Liver (tissue), 9 donors: ENCODE data around the gene FAM83C. TPM values are rescaled to one million over a fixed set of nuclear protein-coding genes. Genes with fewer than 3 reads are reported as not detected.

Experiments
- DNase-seq: peaks from one replicate; pipeline ENCODE4 v3.0.0-alpha.2; 2017; ENCODE audit warnings: low spot score
- H3K27ac ChIP-seq, 2 donors: one replicate each; pipeline ENCODE4 v1.7.0; 2013; ENCODE audit warnings: inconsistent platforms in 2 of 2, low read length in 2 of 2, control low read depth in 1 of 2, low read depth in 1 of 2, mild to moderate bottlenecking in 1 of 2
- H3K27me3 ChIP-seq, 4 donors: one replicate each; pipeline versions ENCODE4 v1.6.1 to v1.7.0; 2013; ENCODE audit warnings: low read length in 3 of 4, inconsistent platforms in 1 of 4, mild to moderate bottlenecking in 1 of 4, moderate library complexity in 1 of 4; ENCODE audit not compliant: control insufficient read depth in 4 of 4, insufficient read depth in 4 of 4
- H3K36me3 ChIP-seq, 4 donors: one replicate each; pipeline versions ENCODE4 v1.6.1 to v1.7.0; 2013; ENCODE audit warnings: low read length in 3 of 4, mild to moderate bottlenecking in 3 of 4, low read depth in 1 of 4, moderate library complexity in 1 of 4; ENCODE audit not compliant: control insufficient read depth in 4 of 4, insufficient read depth in 3 of 4
- H3K4me1 ChIP-seq, 4 donors: one replicate each; pipeline versions ENCODE4 v1.6.1 to v1.7.0; 2013; ENCODE audit warnings: low read length in 3 of 4, mild to moderate bottlenecking in 3 of 4, moderate library complexity in 1 of 4; ENCODE audit not compliant: control insufficient read depth in 4 of 4, insufficient read depth in 4 of 4
- H3K4me3 ChIP-seq, 3 donors: one replicate each; pipeline versions ENCODE4 v1.6.1 to v1.7.0; 2013; ENCODE audit warnings: low read length in 3 of 3, control low read depth in 1 of 3, low read depth in 1 of 3, mild to moderate bottlenecking in 1 of 3
- H3K9ac ChIP-seq, 2 donors: one replicate each; pipeline ENCODE4 v1.7.0; 2013; ENCODE audit warnings: low read length in 2 of 2, mild to moderate bottlenecking in 2 of 2, moderate library complexity in 2 of 2, control low read depth in 1 of 2, low read depth in 1 of 2
- H3K9me3 ChIP-seq, 4 donors: one replicate each; pipeline versions ENCODE4 v1.6.1 to v1.7.0; 2013; ENCODE audit warnings: low read length in 3 of 4; ENCODE audit not compliant: control insufficient read depth in 4 of 4
- EGR1 ChIP-seq, 2 donors: IDR thresholded peaks; 2 replicates each; pipeline ENCODE4 v1.6.1; 2016 to 2018; ENCODE audit warnings: antibody characterized with exemption in 2 of 2, low read depth in 2 of 2
- FOXA1 ChIP-seq: IDR thresholded peaks from 2 replicates; pipeline ENCODE4 v1.6.1; 2016; ENCODE audit warnings: antibody characterized with exemption
- FOXA2 ChIP-seq: IDR thresholded peaks from 2 replicates; pipeline ENCODE4 v1.6.1; 2016; ENCODE audit warnings: antibody characterized with exemption
- GABPA ChIP-seq, 2 donors: IDR thresholded peaks in 1 of 2; conservative IDR thresholded peaks in 1 of 2; 2 replicates each; pipeline ENCODE4 v1.6.1; 2016; ENCODE audit warnings: antibody characterized with exemption in 2 of 2, mild to moderate bottlenecking in 1 of 2, moderate library complexity in 1 of 2
- HNF4A ChIP-seq, 2 donors: conservative IDR thresholded peaks; 2 replicates each; pipeline ENCODE4 v1.6.1; 2016; ENCODE audit warnings: antibody characterized with exemption in 2 of 2, mild to moderate bottlenecking in 2 of 2
- NR2F2 ChIP-seq: IDR thresholded peaks from 2 replicates; pipeline ENCODE4 v1.6.1; 2016; ENCODE audit warnings: antibody characterized with exemption
- RAD21 ChIP-seq, 2 donors: IDR thresholded peaks; 2 replicates each; pipeline ENCODE4 v1.6.1; 2016; ENCODE audit warnings: antibody characterized with exemption in 2 of 2, mild to moderate bottlenecking in 2 of 2
- RXRA ChIP-seq, 2 donors: IDR thresholded peaks; 2 replicates each; pipeline ENCODE4 v1.6.1; 2017 to 2018; ENCODE audit warnings: antibody characterized with exemption in 2 of 2, mild to moderate bottlenecking in 1 of 2
- SP1 ChIP-seq: IDR thresholded peaks from 2 replicates; pipeline ENCODE4 v1.6.1; 2018; ENCODE audit warnings: antibody characterized with exemption, mild to moderate bottlenecking
- TAF1 ChIP-seq: conservative IDR thresholded peaks from 2 replicates; pipeline ENCODE4 v1.6.1; 2016; ENCODE audit warnings: antibody characterized with exemption, mild to moderate bottlenecking
- YY1 ChIP-seq: IDR thresholded peaks from 2 replicates; pipeline ENCODE4 v1.6.1; 2016; ENCODE audit warnings: antibody characterized with exemption, mild to moderate bottlenecking
- WGBS: extraction: QIAGEN DNeasy Blood & Tissue Kit; methylation state at CpG from one replicate; pipeline ENCODE4 v1.1.7; 2013; 5-methylcytosine and 5-hydroxymethylcytosine counted together
- polyA plus RNA-seq, 2 donors: library from polyadenylated mRNA; stranded (reverse) in 1 of 2; unstranded in 1 of 2; fragments of 200-250 nt in 1 of 2; fragments of >200 nt in 1 of 2; fragmentation: Nextera tagmentation in 1 of 2; extraction: Ambion mirVana in 1 of 2; gene quantifications; one replicate each; pipeline versions ENCODE4 v1.2.1 to v1.2.3, GENCODE V29; 2013 to 2015
- total RNA-seq, 2 donors: library from RNA; depleted of rRNA; stranded (reverse); fragments of >200 nt; gene quantifications; one replicate each; pipeline ENCODE4 v1.2.3, GENCODE V29; 2014
- TF ChIP-seq, protein P1 (sequence below): fragments of 150-350 bp; IDR thresholded peaks from 2 replicates; pipeline ENCODE4 v1.5.1; 2017; ENCODE audit warnings: improper control_type of control experiment, low read depth, low read length; ENCODE audit not compliant: missing input control
- TF ChIP-seq, protein P2 (sequence below): IDR thresholded peaks from 2 replicates; pipeline ENCODE4 v1.6.1; 2016; ENCODE audit warnings: antibody characterized with exemption
- TF ChIP-seq, protein P3 (sequence below): IDR thresholded peaks from 2 replicates; pipeline ENCODE4 v1.6.1; 2016; ENCODE audit warnings: antibody characterized with exemption
- donor health status: healthy.
- donor health status: healthy.
- donor health status: healthy.
- donor health status: healthy.
- donor health status: healthy.

FAM83C gene
- total and polyA plus RNA-seq, 4 donors: 0.05 TPM; not detected in 3

DNA sequence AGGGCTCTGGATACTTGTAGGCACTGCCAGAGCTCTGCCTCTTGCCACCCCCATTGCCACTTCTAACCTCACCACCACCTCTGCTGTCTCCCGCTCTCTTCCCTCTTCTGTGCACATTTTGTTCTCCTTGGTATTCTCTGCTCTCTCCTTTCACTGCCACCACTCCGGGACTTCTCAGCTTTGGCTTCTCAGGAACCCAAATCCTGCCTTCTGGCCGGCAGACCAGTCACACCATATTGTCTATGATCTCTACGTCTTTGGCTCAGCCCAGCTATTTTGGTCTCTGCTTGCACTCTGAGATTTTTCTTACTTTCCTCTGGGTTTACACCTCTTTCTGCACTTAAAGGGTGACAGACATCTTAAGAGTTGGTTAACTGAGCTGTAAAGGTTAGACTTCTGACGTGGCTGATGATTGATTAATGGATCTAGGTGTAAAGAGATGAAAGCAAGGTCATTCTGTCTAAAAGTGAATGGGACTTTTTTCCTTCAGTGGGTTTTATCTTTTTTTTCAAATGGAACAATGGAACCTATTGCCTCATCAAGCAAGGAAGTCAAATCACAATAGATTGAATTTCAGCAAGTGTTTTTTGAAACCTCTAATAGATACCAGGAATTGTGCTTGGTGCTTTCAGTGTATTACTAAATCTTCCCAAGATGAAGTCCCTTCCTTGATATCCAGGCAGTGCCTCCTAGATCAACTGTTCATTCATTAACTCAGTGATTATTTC is 52.0 kb downstream of the FAM83C start:
- Histone ChIP-seq H3K9ac (no peak overlapping the region), H3K4me3 (no peak overlapping the region), H3K27me3 (no peaks in the 10 kb centered on the region), H3K27ac (no peak overlapping the region), H3K36me3 (peaks cover 0 to 2% (median 0%) of the 10 kb centered on the region in 4 donors), H3K9me3 (no peaks in the 10 kb centered on the region), H3K4me1 (no peaks in the 10 kb centered on the region)
- no peak for DNase-seq
- TF ChIP-seq RXRA (IDR thresholded peaks at IDR 0.05) (no peak), GABPA (IDR thresholded peaks at IDR 0.05 in 1 of 2, conservative IDR thresholded peaks at IDR 0.05 in 1 of 2) (no peak), FOXA1 (no peak), FOXA2 (no peak), YY1 (no peak), RAD21 (IDR thresholded peaks at IDR 0.05) (no peak)
- TF ChIP-seq, protein P1, sequence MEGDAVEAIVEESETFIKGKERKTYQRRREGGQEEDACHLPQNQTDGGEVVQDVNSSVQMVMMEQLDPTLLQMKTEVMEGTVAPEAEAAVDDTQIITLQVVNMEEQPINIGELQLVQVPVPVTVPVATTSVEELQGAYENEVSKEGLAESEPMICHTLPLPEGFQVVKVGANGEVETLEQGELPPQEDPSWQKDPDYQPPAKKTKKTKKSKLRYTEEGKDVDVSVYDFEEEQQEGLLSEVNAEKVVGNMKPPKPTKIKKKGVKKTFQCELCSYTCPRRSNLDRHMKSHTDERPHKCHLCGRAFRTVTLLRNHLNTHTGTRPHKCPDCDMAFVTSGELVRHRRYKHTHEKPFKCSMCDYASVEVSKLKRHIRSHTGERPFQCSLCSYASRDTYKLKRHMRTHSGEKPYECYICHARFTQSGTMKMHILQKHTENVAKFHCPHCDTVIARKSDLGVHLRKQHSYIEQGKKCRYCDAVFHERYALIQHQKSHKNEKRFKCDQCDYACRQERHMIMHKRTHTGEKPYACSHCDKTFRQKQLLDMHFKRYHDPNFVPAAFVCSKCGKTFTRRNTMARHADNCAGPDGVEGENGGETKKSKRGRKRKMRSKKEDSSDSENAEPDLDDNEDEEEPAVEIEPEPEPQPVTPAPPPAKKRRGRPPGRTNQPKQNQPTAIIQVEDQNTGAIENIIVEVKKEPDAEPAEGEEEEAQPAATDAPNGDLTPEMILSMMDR: no peak
- WGBS: 84% methylated on average over 5 of the region's 5 CpGs

DNA sequence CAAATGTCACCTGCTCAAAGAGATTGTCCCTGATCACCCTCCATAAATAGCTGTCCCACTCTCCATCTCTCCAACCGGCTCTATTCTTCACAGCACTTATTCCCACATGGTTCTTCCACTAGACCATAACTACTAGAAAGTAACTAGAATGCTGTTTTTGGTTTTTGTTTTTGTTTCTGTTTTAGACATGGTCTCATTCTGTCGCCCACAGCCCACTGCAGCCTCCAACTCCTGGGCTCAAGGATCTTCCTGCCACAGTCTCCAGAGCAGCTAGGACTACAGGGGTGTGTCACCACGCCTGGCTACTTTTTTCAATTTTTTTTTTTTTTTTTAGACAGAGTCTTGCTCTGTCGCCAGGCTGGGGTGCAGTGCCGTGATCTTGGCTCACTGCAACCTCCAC is 53.5 kb downstream of the FAM83C start:
- Histone ChIP-seq H3K9me3 (no peaks in the 10 kb centered on the region), H3K36me3 (peaks cover 0 to 3% (median 0%) of the 10 kb centered on the region in 4 donors), H3K9ac (no peak overlapping the region), H3K4me3 (no peak overlapping the region), H3K4me1 (no peaks in the 10 kb centered on the region), H3K27ac (no peak overlapping the region), H3K27me3 (no peaks in the 10 kb centered on the region)
- no peak for DNase-seq
- TF ChIP-seq TAF1: no peak
- no peak for TF ChIP-seq SP1
- TF ChIP-seq GABPA (IDR thresholded peaks at IDR 0.05 in 1 of 2, conservative IDR thresholded peaks at IDR 0.05 in 1 of 2): no peak
- no peak for TF ChIP-seq FOXA2
- no peak for TF ChIP-seq NR2F2
- TF ChIP-seq, protein P2, sequence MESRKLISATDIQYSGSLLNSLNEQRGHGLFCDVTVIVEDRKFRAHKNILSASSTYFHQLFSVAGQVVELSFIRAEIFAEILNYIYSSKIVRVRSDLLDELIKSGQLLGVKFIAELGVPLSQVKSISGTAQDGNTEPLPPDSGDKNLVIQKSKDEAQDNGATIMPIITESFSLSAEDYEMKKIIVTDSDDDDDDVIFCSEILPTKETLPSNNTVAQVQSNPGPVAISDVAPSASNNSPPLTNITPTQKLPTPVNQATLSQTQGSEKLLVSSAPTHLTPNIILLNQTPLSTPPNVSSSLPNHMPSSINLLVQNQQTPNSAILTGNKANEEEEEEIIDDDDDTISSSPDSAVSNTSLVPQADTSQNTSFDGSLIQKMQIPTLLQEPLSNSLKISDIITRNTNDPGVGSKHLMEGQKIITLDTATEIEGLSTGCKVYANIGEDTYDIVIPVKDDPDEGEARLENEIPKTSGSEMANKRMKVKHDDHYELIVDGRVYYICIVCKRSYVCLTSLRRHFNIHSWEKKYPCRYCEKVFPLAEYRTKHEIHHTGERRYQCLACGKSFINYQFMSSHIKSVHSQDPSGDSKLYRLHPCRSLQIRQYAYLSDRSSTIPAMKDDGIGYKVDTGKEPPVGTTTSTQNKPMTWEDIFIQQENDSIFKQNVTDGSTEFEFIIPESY: no peak
- TF ChIP-seq EGR1 (IDR thresholded peaks at IDR 0.05; ENCODE audit: low read depth in 2 of 2): no peak
- TF ChIP-seq HNF4A (conservative IDR thresholded peaks at IDR 0.05): no peak
- no peak for TF ChIP-seq RXRA (IDR thresholded peaks at IDR 0.05)
- TF ChIP-seq FOXA1: no peak
- TF ChIP-seq YY1: no peak
- TF ChIP-seq, protein P3, sequence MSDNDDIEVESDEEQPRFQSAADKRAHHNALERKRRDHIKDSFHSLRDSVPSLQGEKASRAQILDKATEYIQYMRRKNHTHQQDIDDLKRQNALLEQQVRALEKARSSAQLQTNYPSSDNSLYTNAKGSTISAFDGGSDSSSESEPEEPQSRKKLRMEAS: no peak
- WGBS: 93% methylated on average over 5 of the region's 5 CpGs

DNA sequence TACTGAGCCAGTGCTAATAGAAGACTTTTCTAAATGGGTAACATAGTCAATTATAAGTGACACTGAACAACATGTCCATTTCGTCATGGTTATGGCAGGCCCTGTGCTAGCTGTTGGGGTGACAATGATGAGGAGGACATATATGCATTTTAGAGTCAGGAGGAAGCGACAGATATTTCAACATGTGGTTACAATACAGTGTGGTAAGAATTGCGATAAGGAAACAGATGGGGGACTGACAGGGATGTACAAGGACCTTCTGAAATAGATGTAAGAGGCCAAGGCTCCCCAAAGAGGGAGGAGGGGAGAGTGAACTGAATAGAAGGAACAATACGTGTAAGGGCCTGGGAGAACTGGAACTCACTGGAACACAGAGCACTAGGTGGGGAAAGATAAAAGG is 54.1 kb downstream of the FAM83C start:
- no peaks in the 10 kb centered on the region for H3K9me3 ChIP-seq
- H3K4me3 ChIP-seq: no peak overlapping the region
- H3K36me3 ChIP-seq: peaks cover 0 to 3% (median 0%) of the 10 kb centered on the region in 4 donors
- H3K9ac ChIP-seq: no peak overlapping the region
- WGBS: 85% methylated on average over 4 of the region's 4 CpGs
- H3K4me1 ChIP-seq: no peaks in the 10 kb centered on the region
- H3K27me3 ChIP-seq: no peaks in the 10 kb centered on the region
- no peak for TF ChIP-seq NR2F2
- no peak for TF ChIP-seq FOXA2
- DNase-seq: no peak
- H3K27ac ChIP-seq: no peak overlapping the region
